ENCODE measurements around the gene PLOD2.

PLOD2 gene

DNA sequence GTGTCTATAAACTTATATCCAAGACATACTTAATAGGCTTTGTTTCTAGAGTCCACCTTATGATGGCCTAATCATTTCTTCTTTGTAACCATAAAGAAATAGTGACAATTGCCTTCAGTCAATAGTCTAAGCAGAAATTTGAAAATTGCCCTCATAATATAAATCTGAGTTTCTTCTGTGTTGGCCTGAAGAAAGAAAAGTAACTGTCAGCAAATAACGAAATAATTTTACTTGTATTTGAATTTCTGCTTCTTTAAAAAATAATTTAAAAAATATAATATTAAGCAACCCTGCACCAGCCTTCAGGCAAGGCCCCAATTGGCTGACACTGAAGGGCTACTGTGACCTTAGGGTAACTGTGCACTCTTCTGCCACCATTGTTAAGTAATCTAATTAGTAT is 113.5 kb downstream of the PLOD2 start:
- no peak for DNase-seq (ENCODE audit: low read depth, low spot score)

DNA sequence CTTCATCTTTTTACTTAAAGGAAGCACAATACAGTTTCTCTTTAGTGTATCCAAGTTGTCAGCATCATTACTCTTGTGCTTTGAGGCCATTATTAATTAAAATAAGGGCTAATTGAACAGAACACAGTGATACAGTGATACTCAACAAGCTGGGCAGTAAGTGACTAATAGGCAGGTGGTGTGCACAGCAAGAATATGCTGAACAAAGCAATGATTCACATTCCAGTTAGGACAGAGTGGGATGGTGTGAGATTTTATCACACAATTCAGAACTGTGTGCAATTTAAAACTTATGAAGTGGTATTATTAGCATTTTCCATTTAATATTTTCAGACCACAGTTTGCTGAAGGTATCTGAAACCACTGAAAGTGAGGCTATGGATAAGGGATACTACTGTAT is 116.9 kb downstream of the PLOD2 start:
- DNase-seq (ENCODE audit: low read depth, low spot score) = no peak

DNA sequence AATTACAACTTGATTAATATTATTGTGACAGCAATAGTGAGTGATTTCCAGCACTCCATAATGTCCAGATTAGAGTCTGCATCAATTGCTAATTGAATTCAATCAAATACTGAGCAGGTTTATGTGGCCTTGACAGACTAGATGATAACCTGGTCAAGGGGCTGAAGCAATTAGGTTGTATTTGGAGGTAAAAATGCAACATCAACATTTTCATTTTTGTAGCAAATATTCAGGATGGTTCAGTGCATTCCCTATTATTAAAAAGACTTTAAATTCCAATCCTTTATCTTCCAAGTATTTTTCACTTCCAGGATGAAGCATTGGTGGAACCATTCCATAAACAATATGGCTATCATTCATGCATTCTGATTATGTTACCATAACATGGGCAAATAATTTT is 120.4 kb downstream of the PLOD2 start:
- DNase-seq (ENCODE audit: low read depth, low spot score) = no peak

DNA sequence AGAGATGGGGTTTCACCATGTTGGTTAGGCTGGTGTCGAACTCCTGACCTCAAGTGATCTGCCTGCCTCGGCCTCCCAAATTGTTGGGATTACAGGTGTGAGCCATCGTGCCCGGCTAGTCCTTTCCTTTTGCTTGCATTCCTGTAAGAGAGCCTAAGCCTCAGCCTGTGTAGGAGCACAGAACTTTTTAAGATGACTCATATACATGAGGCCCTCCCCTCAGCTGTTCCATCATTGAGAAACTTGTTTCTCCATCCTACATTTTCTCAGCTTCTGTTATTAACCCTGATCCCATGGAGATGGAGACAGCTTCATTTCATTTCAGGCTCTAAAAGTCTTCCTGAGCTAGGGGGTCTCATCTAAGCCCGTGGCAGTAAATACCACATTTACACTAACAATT is 123.3 kb downstream of the PLOD2 start:
- no peak for DNase-seq (ENCODE audit: low read depth, low spot score)

DNA sequence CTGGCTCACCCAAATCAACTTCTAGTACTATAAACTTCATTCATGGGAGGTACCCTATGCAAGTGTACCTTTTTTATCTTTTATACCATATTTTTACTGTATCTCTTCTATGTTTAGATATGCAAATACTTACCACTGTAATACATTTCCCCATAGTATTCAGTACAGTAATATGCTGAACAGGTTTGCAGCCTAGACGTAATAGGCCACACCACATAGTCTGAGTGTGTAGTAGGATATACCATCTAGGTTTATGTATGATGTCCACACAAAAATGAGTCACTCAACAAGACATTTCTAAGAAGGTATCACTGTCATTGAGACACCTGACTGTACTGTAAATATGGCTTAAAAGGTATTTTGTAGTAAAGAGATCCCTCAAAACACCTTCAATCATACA is 124.7 kb downstream of the PLOD2 start:
- DNase-seq (ENCODE audit: low read depth, low spot score) = no peak

DNA sequence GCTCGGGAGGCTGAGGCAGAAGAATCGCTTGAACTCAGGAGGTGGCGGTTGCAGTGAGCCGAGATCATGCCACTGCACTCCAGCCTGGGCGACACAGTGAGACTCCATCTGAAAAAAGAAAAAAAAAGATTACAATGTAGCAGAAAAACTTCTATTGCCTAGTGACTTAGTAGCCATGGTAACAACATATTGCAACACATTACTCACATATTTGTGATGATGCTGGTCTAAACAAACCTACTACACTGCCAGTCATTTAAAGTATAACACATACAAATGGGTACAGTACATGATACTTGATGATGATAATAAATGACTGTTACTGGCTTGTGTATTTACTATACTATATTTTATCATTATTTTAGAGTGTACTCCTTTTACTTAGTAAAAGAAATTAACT is 125.6 kb downstream of the PLOD2 start:
- no peak for DNase-seq (ENCODE audit: low read depth, low spot score)

DNA sequence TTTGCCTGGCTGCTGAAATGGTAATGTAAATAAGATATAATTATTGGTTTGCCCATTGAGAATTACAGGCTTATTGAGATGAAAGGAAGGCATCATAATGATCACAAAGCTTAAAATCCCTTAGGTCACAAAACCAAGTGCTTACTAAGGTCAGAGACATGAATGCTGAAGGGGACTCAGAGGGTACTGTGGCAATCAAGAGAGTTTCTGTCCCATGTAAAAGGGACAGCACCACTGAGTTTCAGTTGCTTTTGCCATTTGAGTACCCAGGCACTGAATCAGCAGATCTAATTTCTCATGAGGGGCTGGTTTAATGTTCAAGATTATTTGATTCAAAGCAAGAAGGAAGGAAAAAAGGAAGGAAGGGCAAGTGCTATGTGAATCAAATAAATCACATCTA is 127.0 kb downstream of the PLOD2 start:
- no peak for DNase-seq (ENCODE audit: low read depth, low spot score)

DNA sequence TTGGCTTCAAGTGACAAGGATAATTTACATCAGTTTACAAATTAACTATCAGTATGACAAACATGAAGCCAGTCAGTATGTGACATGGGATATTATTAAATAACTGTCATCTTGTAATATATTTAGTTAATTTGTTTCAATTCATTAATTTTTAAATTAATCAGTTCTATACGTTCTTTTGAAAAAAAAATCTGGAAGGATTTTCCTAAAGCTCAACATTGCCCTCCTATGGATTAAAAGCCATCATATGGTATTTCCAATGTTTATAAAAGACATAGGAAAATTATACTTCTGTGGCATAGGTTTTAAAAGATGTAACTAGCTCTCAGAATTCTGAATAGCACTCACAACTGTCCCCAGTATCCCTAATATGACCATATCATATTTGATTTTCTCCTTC is 134.4 kb downstream of the PLOD2 start:
- DNase-seq (ENCODE audit: low read depth, low spot score) = no peak

DNA sequence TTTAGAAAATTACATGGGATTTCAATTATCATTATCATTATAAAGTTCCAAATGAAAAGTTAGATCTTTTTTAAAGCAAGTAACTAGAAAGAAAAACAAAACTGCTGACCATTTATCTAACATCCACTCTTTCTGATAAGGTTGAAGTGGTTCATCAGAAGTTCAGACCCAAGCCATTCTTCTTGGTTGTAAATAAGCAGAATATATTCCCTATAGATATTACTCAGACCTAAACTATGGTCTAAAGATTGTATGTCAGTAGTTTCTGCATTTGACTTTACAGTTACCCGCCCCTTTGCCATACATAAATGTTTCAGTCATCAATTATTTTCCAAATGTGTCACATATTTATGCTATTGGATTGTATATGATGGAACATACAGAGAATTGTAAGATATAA is 136.7 kb downstream of the PLOD2 start:
- DNase-seq (ENCODE audit: low read depth, low spot score) = no peak

DNA sequence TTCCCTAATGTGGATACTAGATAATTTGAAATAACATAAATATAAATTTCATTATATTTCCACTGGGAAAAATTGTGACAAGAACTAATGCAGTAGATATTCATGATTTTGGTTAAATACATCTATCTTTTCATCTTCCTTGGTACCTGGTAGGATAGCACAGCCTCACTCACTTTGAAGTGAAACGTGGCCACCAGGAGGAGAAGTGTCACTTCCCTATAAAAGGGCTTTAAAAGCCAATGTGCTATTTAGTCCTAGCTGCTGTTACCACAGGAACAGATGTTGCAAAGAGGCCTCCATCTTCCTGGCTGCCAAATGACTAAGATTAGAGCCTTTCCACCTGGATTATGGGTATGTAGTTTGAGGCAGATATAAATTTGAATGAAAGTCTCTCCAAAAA is 140.0 kb downstream of the PLOD2 start:
- DNase-seq (ENCODE audit: low read depth, low spot score) = no peak

DNA sequence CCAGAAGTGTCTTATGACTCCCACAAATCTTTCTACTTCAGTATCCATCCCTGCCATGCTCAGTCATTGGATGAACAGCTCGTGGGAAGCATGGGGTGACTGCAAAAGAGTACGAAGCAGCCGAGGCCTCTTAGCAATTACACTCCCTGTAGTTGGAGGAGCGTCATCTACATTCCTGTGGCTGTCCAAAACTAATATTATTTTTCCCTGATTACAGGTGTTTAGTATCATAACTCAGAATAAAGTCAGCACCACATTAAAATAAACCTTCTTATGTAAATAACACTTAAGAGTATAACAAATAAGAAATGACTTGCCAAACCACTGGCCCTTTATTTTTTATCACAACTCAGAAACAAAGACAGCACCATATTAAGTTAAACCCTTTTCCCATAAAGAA is 141.5 kb downstream of the PLOD2 start:
- no peak for DNase-seq (ENCODE audit: low read depth, low spot score)

All from smooth muscle cell of the brain vasculature (primary cell).